OCI-M1 (cell line): ENCODE data around the gene ADGRA1.

Experiments
- DNase-seq: peaks from one replicate; lab custom pipeline; 2025; lab: John Stamatoyannopoulos, UW

The ADGRA1 gene

DNA sequence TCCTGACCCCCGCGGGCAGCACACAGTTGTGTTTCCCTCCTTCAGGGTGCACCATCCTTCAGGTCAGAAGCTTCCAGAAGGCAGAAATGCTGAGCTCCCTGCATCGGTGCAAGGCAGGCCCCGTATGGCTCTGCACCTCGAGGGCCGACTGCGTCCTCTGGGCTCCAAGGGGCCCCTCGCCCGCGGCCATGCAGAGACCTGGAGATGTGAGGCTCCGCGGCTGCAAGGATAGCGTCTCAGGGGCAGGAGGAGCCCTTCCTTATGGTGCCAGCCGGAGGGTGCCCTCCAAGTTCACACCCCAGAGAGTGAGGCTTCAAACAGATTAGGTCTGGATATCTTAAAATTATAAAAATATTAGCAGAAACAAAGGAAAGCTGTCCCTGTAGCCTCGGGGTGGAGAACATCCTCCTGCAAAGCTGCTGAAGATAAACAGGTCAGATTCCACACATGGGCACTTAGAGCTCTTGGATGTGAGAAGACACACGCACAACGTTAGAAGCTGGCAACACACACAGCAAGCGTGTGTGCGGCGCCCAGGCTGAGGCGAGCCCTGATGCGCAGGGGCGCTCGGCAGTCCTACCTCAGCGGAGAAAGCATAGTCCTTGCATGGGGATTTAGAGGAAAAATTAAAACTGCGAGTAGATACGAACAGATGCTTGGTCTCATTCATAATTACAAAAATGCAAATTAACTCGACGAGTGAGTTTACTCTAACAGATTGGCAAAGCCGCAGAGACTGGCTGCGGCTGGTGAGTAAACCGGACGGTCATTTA, 92.7 kb downstream of the ADGRA1 start:
- no peak for DNase-seq

DNA sequence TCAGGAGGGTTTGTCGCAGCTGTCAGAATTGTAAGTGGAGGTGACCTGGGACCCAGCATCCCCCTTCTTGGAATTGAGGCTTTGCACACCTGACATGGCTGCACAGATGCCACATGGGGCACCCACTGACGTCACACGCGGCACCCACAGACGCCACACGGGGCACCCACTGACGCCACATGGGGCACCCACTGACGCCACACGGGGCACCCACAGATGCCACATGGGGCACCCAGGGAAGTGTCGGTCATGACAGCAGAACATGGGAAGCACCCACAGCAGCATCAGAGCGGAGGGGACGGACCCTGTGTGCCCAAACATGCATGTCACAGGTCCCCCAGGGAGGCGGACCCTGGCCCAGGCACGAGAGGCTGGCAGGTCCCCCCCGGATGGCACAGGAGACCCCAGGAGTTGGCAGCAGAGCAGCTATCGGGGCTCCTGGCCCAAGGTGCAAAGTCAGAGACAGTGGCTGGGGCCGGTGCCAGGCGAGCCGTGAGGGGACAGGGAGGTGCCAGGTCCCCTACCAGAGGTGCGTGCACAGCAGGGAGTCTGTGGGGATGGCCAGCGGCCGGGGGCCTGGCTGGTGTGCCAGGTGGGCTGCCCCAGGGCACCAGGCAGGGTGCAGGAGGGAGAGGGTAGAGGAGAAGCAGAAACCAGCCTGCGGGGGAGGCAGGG, 93.4 kb downstream of the ADGRA1 start:
- DNase-seq: no peak
